NCI-H524 (cell line): ENCODE measurements around the gene TMEM121B.
A peak's percentile ranks its signal among the peaks of the same experiment; 100 is the strongest.

Source experiments
- DNase-seq, 2 experiments: peaks; one replicate each; lab custom pipeline; 2025; lab: John Stamatoyannopoulos, UW

Gene TMEM121B

DNA sequence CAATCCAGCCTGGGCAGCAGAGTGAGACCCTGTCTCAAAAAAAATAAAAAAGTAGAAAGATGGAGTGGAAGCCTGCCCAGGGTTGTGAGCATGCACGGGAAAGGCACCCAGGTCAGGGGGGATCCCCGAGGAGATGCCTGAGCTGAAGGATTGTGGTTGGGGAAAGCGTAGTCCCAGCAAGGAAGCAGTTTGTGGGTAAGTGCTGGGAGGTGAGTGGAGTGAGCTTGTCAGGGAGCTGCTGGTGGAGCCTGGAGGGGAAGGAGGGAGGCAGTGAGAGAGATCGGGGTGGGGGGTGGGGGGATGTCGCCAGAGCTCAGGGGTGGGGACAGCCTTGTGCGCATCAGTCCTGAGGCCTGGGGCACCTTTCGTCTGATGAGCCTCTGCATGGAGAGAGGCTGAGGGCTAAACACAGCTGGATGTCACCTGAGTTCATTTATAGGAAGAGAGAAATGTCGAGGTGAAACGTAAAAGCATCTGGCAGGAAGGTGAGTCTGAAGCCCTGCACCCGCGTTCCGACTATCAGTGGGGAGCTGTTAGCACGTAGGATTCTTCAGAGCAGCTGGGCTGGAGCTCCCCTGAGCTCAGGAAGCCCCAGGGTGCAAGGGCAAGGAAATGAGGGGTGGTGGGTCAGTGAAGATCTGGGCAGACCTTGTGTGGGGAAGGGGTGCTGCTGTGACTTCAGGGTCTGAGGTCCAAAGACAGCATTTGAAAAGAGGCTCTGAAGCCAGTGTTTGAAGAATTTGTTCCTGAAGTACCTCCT lies 10.2 kb downstream of the TMEM121B start:
- no peak for DNase-seq

DNA sequence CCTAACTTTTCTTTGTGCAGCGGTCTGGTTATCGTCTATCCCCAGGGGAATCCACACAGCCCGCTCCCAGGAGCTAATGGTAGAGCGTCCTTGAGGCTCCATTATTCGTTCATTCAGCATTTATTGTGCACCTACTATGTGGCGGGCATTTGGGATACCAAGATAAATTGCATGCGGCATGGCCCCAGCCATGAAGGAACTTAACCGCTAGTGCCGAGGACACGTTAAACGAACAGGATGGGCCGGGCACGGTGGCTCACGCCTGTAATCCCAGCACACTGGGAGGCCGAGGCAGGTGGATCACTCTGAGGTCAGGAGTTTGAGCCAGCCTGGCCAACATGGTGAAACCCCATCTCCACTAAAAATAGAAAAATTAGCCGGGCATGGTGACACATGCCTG lies 11.2 kb downstream of the TMEM121B start:
- no peak for DNase-seq

DNA sequence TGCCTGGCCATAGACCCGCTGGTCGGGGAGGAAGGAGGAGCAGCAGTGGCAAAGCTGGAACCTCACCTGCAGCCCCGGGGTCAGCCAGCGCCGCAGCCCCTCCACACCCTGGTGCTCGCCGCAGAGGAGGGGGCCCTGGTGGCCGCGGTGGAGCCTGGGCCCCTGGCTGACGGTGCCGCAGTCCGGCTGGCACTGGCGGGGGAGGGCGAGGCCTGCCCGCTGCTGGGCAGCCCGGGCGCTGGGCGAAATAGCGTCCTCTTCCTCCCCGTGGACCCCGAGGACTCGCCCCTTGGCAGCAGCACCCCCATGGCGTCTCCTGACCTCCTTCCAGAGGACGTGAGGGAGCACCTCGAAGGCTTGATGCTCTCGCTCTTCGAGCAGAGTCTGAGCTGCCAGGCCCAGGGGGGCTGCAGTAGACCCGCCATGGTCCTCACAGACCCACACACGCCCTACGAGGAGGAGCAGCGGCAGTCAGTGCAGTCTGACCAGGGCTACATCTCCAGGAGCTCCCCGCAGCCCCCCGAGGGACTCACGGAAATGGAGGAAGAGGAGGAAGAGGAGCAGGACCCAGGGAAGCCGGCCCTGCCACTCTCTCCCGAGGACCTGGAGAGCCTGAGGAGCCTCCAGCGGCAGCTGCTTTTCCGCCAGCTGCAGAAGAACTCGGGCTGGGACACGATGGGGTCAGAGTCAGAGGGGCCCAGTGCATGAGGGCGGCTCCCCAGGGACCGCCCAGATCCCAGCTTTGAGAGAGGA lies 11.9 kb downstream of the TMEM121B start:
- no peak for DNase-seq

DNA sequence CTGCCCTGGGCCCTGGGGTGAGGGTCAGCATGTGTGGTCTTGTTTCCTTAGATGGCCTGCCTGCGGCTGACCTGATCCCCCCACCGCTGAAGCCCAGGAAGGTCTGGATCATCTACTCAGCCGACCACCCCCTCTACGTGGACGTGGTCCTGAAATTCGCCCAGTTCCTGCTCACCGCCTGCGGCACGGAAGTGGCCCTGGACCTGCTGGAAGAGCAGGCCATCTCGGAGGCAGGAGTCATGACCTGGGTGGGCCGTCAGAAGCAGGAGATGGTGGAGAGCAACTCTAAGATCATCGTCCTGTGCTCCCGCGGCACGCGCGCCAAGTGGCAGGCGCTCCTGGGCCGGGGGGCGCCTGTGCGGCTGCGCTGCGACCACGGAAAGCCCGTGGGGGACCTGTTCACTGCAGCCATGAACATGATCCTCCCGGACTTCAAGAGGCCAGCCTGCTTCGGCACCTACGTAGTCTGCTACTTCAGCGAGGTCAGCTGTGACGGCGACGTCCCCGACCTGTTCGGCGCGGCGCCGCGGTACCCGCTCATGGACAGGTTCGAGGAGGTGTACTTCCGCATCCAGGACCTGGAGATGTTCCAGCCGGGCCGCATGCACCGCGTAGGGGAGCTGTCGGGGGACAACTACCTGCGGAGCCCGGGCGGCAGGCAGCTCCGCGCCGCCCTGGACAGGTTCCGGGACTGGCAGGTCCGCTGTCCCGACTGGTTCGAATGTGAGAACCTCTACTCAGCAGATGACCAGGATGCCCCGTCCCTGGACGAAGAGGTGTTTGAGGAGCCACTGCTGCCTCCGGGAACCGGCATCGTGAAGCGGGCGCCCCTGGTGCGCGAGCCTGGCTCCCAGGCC lies 12.7 kb downstream of the TMEM121B start:
- DNase-seq, result no peak

DNA sequence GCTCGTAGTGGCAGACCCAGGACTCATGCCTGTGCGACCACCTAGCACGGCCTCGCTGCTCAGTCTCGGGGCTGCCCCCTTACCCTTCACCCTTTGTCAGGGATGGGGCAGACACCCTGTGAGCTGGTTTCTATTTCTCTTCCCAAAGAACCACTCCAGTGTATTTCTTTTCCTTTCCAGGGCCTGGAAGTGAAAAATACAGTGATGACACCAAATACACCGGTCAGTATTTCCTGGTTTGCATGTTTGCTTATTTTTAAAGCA lies 13.7 kb downstream of the TMEM121B start:
- no peak for DNase-seq

GRCh38 chr22:17106785-17107546 lies 14.2 kb downstream of the TMEM121B start:
- no peak for DNase-seq

GRCh38 chr22:17106161-17106784 lies 14.9 kb downstream of the TMEM121B start:
- no peak for DNase-seq

GRCh38 chr22:17105143-17106129 lies 15.7 kb downstream of the TMEM121B start:
- no peak for DNase-seq

GRCh38 chr22:17104336-17104935 lies 16.7 kb downstream of the TMEM121B start:
- no peak for DNase-seq

- DNase-seq, result no peak
Observed at GRCh38 chr22:17103351-17103750, 17.8 kb downstream of the TMEM121B start.

DNA sequence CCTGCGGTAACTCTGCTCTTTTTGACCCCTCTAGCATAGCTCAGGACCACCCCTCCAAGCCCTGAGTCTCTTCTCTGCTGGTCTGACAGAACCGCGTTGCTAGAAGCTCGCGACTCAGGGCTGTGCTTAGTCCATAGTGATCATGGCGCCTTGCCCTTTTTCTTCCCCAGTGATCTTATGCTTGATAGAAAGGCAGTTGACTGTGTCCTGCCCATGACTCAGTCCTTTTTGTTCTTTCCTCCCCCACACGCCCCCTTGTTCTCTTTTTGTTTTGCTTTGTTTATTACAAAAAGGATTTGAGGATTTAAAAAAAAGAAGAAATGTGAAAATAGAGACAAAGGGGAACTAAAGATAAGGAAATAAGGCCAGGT lies 18.9 kb downstream of the TMEM121B start:
- DNase-seq, result no peak

DNA sequence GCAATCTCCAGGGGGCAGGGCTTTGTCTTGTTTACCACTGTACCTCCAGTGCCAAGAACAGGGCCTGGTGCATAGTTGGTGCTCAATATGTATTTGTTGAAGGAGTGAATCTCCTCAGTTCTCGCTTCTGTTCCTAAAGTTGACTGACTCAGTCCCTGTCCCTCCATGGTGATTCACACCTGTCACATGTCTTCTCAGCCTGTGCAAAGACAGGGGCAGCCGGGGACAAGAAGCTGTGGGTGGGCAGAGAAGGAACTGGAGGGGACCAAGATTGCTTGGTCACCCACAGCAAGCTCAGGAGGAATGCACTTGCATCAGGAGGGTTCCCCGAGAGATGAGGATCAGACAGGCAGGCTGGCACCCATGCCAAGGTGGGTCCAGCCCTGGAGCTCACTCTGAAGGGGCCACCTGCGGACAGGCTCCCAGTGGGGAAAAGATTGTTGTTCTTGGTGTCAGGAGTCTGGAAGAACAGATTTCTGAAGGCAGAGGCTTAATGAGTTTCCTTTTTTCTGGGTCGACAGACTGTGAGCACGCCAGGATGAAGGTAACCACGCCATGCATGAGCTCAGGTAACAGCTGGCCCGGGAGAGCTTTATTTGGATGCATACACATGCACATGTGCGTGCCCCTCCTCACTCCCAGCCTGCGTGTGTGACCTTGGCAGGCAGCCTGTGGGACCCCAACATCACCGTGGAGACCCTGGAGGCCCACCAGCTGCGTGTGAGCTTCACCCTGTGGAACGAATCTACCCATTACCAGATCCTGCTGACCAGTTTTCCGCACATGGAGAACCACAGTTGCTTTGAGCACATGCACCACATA lies 19.5 kb downstream of the TMEM121B start:
- DNase-seq, result no peak

GRCh38 chr22:17100621-17101020 lies 20.5 kb downstream of the TMEM121B start:
- DNase-seq, result no peak

GRCh38 chr22:17098379-17098819 lies 22.8 kb downstream of the TMEM121B start:
- no peak for DNase-seq

- no peak for DNase-seq
Observed at GRCh38 chr22:17097701-17098100, 23.5 kb downstream of the TMEM121B start.

- DNase-seq, result no peak
Observed at GRCh38 chr22:17097062-17097461, 24.1 kb downstream of the TMEM121B start.

- DNase-seq, result no peak
Observed at GRCh38 chr22:17096071-17096470, 25.1 kb downstream of the TMEM121B start.

DNA sequence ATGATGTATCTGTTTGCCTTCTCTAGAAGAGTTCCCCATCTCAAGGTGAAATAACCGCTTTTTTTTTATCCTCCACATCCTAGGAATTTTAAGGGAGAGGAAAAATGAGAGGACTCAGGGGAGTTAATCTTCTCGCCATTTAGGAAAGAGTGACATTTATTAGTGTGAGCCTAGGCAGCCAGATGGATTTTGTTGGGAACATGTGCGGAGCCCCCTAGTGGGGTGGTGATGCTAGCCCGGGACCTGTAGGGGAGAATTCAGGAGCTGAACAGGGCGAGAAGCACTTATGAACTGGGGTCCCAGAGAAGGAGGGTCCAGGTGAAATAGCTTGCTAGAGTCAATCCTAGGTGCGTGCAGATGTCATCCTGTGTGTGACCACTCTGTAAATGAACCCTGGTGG lies 25.6 kb downstream of the TMEM121B start:
- peak in 1 of 2 experiments; percentile 61 for DNase-seq

- no peak for DNase-seq
Observed at GRCh38 chr22:17093081-17093480, 28.1 kb downstream of the TMEM121B start.
